Measurements from ENCODE around the gene GOLGA8F.
"Not testable (repeated sequence)": the region's sequence is repeated elsewhere in the genome, so short reads cannot be mapped to it uniquely, and the experiment has no call there.

GOLGA8F gene

GRCh38 chr15:28378364-28378763 lies at the start of gene GOLGA8F:
Gene GOLGA8F (plus strand): TSS chr15:28378664. CDS start chr15:28378762, 98 bp downstream.
- not testable (repeated sequence) for DNase-seq (ENCODE audit: low read depth)

- not testable (repeated sequence) for DNase-seq (ENCODE audit: low read depth)
Measured at GRCh38 chr15:28357984-28358383, 20.5 kb upstream of the GOLGA8F start, which contains the start of gene GOLGA6L24. Gene GOLGA6L24 (minus strand): TSS chr15:28358084. CDS start chr15:28358023, 61 bp downstream.

GRCh38 chr15:28365502-28365901 lies 13.0 kb upstream of the GOLGA8F start:
- DNase-seq (ENCODE audit: low read depth), result not testable (repeated sequence)

- DNase-seq (ENCODE audit: low read depth), result not testable (repeated sequence)
Measured at GRCh38 chr15:28380053-28380452, 1.6 kb downstream of the GOLGA8F start.

- not testable (repeated sequence) for DNase-seq (ENCODE audit: low read depth)
Measured at GRCh38 chr15:28396022-28396421, 17.6 kb downstream of the GOLGA8F start.

- not testable (repeated sequence) for DNase-seq (ENCODE audit: low read depth)
Measured at GRCh38 chr15:28402774-28403435, 24.4 kb downstream of the GOLGA8F start.

GRCh38 chr15:28420470-28420869 lies 42.0 kb downstream of the GOLGA8F start:
- DNase-seq (ENCODE audit: low read depth), result not testable (repeated sequence)

GRCh38 chr15:28435594-28435993 lies 57.1 kb downstream of the GOLGA8F start:
- DNase-seq (ENCODE audit: low read depth), result not testable (repeated sequence)

Data from T-helper 22 cell (primary cell).